Measurements from ENCODE around the gene KNDC1.

The KNDC1 gene

GRCh38 chr10:133202778-133203651, 43.0 kb downstream of the KNDC1 start:
- TF ChIP-seq CTCF (IDR thresholded peaks at IDR 0.05; ENCODE audit: low read depth, low read length) (no peak), MYC (IDR thresholded peaks at IDR 0.05; ENCODE audit: low read depth, low read length) (no peak), MAX (IDR thresholded peaks at IDR 0.05; ENCODE audit: low read depth, low read length) (no peak), POLR2A (IDR thresholded peaks at IDR 0.05; ENCODE audit: extremely low read depth, insufficient read length) (no peak)
- DNase-seq (ENCODE audit: low read depth), result no peak
- H3K4me3 ChIP-seq (ENCODE audit: low read depth, low read length), result no peak overlapping the region

- H3K4me3 ChIP-seq (ENCODE audit: low read depth, low read length), result no peak overlapping the region
- no peak for DNase-seq (ENCODE audit: low read depth)
- TF ChIP-seq MYC (IDR thresholded peaks at IDR 0.05; ENCODE audit: low read depth, low read length) (no peak), POLR2A (IDR thresholded peaks at IDR 0.05; ENCODE audit: extremely low read depth, insufficient read length) (no peak), MAX (IDR thresholded peaks at IDR 0.05; ENCODE audit: low read depth, low read length) (no peak), CTCF (IDR thresholded peaks at IDR 0.05; ENCODE audit: low read depth, low read length) (no peak)
These were observed 43.7 kb downstream of the KNDC1 start for GRCh38 chr10:133203652-133204195.

- no peak overlapping the region for H3K4me3 ChIP-seq (ENCODE audit: low read depth, low read length)
- TF ChIP-seq POLR2A (IDR thresholded peaks at IDR 0.05; ENCODE audit: extremely low read depth, insufficient read length), result no peak
- no peak for TF ChIP-seq CTCF (IDR thresholded peaks at IDR 0.05; ENCODE audit: low read depth, low read length)
- TF ChIP-seq MYC (IDR thresholded peaks at IDR 0.05; ENCODE audit: low read depth, low read length), result no peak
- TF ChIP-seq MAX (IDR thresholded peaks at IDR 0.05; ENCODE audit: low read depth, low read length), result no peak
- DNase-seq (ENCODE audit: low read depth), result no peak
These were observed 44.4 kb downstream of the KNDC1 start for GRCh38 chr10:133204226-133205015.

- no peak overlapping the region for H3K4me3 ChIP-seq (ENCODE audit: low read depth, low read length)
- DNase-seq (ENCODE audit: low read depth), result no peak
- TF ChIP-seq POLR2A (IDR thresholded peaks at IDR 0.05; ENCODE audit: extremely low read depth, insufficient read length), result no peak
- no peak for TF ChIP-seq MYC (IDR thresholded peaks at IDR 0.05; ENCODE audit: low read depth, low read length)
- no peak for TF ChIP-seq MAX (IDR thresholded peaks at IDR 0.05; ENCODE audit: low read depth, low read length)
- TF ChIP-seq CTCF (IDR thresholded peaks at IDR 0.05; ENCODE audit: low read depth, low read length), result no peak
These were observed 45.1 kb downstream of the KNDC1 start for GRCh38 chr10:133205146-133205545.

GRCh38 chr10:133206356-133207040, 46.5 kb downstream of the KNDC1 start:
- TF ChIP-seq MYC (IDR thresholded peaks at IDR 0.05; ENCODE audit: low read depth, low read length), result no peak
- no peak for TF ChIP-seq CTCF (IDR thresholded peaks at IDR 0.05; ENCODE audit: low read depth, low read length)
- no peak for TF ChIP-seq MAX (IDR thresholded peaks at IDR 0.05; ENCODE audit: low read depth, low read length)
- no peak for TF ChIP-seq POLR2A (IDR thresholded peaks at IDR 0.05; ENCODE audit: extremely low read depth, insufficient read length)
- H3K4me3 ChIP-seq (ENCODE audit: low read depth, low read length), result no peak overlapping the region
- DNase-seq (ENCODE audit: low read depth), result no peak

All from NB4 (cell line).